ENCODE results near the gene SMIM44.

- TF ChIP-seq CTCF (IDR thresholded peaks at IDR 0.05; ENCODE audit: low read depth, low read length) (no peak), EZH2phosphoT487 (IDR thresholded peaks at IDR 0.05; ENCODE audit: low read depth) (no peak)
These were observed 47.1 kb upstream of the SMIM44 start for GRCh38 chr19:3530389-3530788.
